PFSK-1 (cell line): ENCODE measurements around the gene IL24.

Experiments used
- FOXP2 ChIP-seq: optimal IDR thresholded peaks from 2 replicates; pipeline ENCODE3; 2011; ENCODE audit warnings: borderline replicate concordance, control low read depth, inconsistent platforms; ENCODE audit not compliant: insufficient read depth; ENCODE audit errors: extremely low read length, extremely low read depth
- POLR2AphosphoS5 ChIP-seq: IDR thresholded peaks from 2 replicates; pipeline ENCODE4 v1.6.1; 2012; ENCODE audit warnings: low read depth, mild to moderate bottlenecking, control low read depth, low read length, moderate library complexity
- REST ChIP-seq, 2 experiments: IDR thresholded peaks; 2 replicates each; pipeline versions ENCODE4 v1.6.1 to v1.8.0; 2011 to 2012; ENCODE audit warnings: low read depth in 2 of 2, low read length in 2 of 2, control low read depth in 1 of 2, inconsistent platforms in 1 of 2, mild to moderate bottlenecking in 1 of 2, moderate library complexity in 1 of 2; ENCODE audit not compliant: insufficient read depth in 1 of 2
- SIN3A ChIP-seq: IDR thresholded peaks from 2 replicates; pipeline ENCODE4 v1.6.1; 2012; ENCODE audit warnings: mild to moderate bottlenecking, low read length, moderate library complexity, borderline replicate concordance; ENCODE audit not compliant: insufficient read depth
- TAF1 ChIP-seq: IDR thresholded peaks from 2 replicates; pipeline ENCODE4 v1.6.1; 2012; ENCODE audit warnings: low read length, control low read depth, borderline replicate concordance; ENCODE audit not compliant: insufficient read depth

Gene IL24

GRCh38 chr1:206895325-206895724, 1.9 kb upstream of the IL24 start:
- TF ChIP-seq REST (IDR thresholded peaks at IDR 0.05; ENCODE audit: insufficient read depth in 1 of 2, low read depth in 2 of 2, low read length in 2 of 2) (no peak), FOXP2 (no peak), TAF1 (no peak), SIN3A (no peak), POLR2AphosphoS5 (no peak)

- TF ChIP-seq REST (IDR thresholded peaks at IDR 0.05; ENCODE audit: insufficient read depth in 1 of 2, low read depth in 2 of 2, low read length in 2 of 2), result no peak
- TF ChIP-seq TAF1, result no peak
- TF ChIP-seq POLR2AphosphoS5, result no peak
- no peak for TF ChIP-seq SIN3A
- TF ChIP-seq FOXP2, result no peak
Measured at GRCh38 chr1:206895837-206896242, 1.4 kb upstream of the IL24 start.

- TF ChIP-seq REST (IDR thresholded peaks at IDR 0.05; ENCODE audit: insufficient read depth in 1 of 2, low read depth in 2 of 2, low read length in 2 of 2) (no peak), POLR2AphosphoS5 (no peak), SIN3A (no peak), FOXP2 (no peak), TAF1 (no peak)
Measured at GRCh38 chr1:206896261-206896660, 982 bp upstream of the IL24 start.

GRCh38 chr1:206898089-206898914, 1.1 kb downstream of the IL24 start:
- no peak for TF ChIP-seq REST (IDR thresholded peaks at IDR 0.05; ENCODE audit: insufficient read depth in 1 of 2, low read depth in 2 of 2, low read length in 2 of 2)
- TF ChIP-seq FOXP2, result no peak
- no peak for TF ChIP-seq POLR2AphosphoS5
- no peak for TF ChIP-seq SIN3A
- TF ChIP-seq TAF1, result no peak

- TF ChIP-seq POLR2AphosphoS5, result no peak
- no peak for TF ChIP-seq FOXP2
- no peak for TF ChIP-seq TAF1
- no peak for TF ChIP-seq SIN3A
- TF ChIP-seq REST (IDR thresholded peaks at IDR 0.05; ENCODE audit: insufficient read depth in 1 of 2, low read depth in 2 of 2, low read length in 2 of 2), result no peak
Measured at GRCh38 chr1:206898915-206899431, 1.7 kb downstream of the IL24 start.
